ENCODE measurements around the gene RHOXF2B.

The RHOXF2B gene

DNA sequence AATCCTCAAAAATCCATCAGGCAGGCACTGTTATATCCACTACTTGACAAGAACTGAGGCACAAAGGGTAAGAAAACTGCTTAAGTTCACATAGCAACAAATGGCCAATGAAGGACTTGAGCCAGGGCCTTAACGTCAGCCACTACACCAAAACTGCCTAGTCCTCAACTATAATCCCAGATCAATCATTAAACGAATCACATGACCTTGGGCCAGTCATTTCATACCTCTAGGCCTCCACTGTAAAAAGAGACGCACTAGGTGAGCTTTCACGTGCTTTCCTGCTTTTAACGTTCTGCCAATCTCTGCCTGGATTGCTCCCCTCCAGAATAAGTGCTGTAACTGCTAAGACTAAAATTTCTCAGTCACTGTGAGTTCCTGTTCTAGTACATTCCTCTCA lies 54.7 kb downstream of the RHOXF2B start:
- intact Hi-C loops (cut with DNase I) = no loop called here
- DNase-seq = no peak
